Kidney epithelial cell (primary cell): ENCODE results near the gene PITX3. TPM values are rescaled to one million over a fixed set of nuclear protein-coding genes. Genes with fewer than 3 reads are reported as not detected.

Experiments
- DNase-seq: peaks from one replicate; pipeline ENCODE4 v3.0.0-alpha.2; 2010; ENCODE audit warnings: low read depth
- H3K27me3 ChIP-seq: 2 replicates; pipeline ENCODE4 v1.6.0; 2011; ENCODE audit warnings: low read length; ENCODE audit not compliant: control insufficient read depth, insufficient read depth
- H3K36me3 ChIP-seq: 2 replicates; pipeline ENCODE4 v1.5.1; 2011; ENCODE audit warnings: low read length; ENCODE audit not compliant: control insufficient read depth, insufficient read depth
- H3K4me3 ChIP-seq: 2 replicates; pipeline ENCODE4 v1.5.1; 2011; ENCODE audit warnings: low read depth, mild to moderate bottlenecking, control low read depth, low read length
- CTCF ChIP-seq: IDR thresholded peaks from 2 replicates; pipeline ENCODE4 v1.5.1; 2011; ENCODE audit warnings: mild to moderate bottlenecking, moderate library complexity, low read length, control low read depth, inconsistent platforms; ENCODE audit not compliant: insufficient read depth, poor library complexity, severe bottlenecking
- total RNA-seq: library from RNA; depleted of rRNA; stranded (reverse); fragments of >200 nt; gene quantifications from 2 replicates; pipeline ENCODE4 v1.2.3, GENCODE V29; 2015

Gene PITX3
- total RNA-seq, 1 donor from 2014 or later = 0.21 TPM

GRCh38 chr10:102243309-102243708 lies 2.0 kb upstream of the PITX3 start:
- no peak for TF ChIP-seq CTCF
- Histone ChIP-seq H3K36me3 (no peaks in the 10 kb centered on the region), H3K4me3 (no peak overlapping the region), H3K27me3 (peaks cover 9% of the 10 kb centered on the region)
- no peak for DNase-seq

GRCh38 chr10:102242118-102242485 lies 790 bp upstream of the PITX3 start:
- peak overlapping the region; percentile 44 for H3K4me3 ChIP-seq
- DNase-seq = no peak
- no peaks in the 10 kb centered on the region for H3K36me3 ChIP-seq
- no peak for TF ChIP-seq CTCF
- peaks cover 9% of the 10 kb centered on the region for H3K27me3 ChIP-seq

GRCh38 chr10:102241032-102241443 lies 274 bp downstream of the PITX3 start:
- Histone ChIP-seq H3K27me3 (peaks cover 9% of the 10 kb centered on the region), H3K36me3 (no peaks in the 10 kb centered on the region), H3K4me3 (peak overlapping the region; percentile 44)
- no peak for TF ChIP-seq CTCF
- DNase-seq = no peak

- TF ChIP-seq CTCF = no peak
- DNase-seq = no peak
- no peaks in the 10 kb centered on the region for H3K36me3 ChIP-seq
- H3K4me3 ChIP-seq = peak overlapping the region; percentile 44
- peaks cover 9% of the 10 kb centered on the region for H3K27me3 ChIP-seq
Observed at GRCh38 chr10:102240467-102241031, 763 bp downstream of the PITX3 start.

GRCh38 chr10:102237711-102238252 lies 3.5 kb downstream of the PITX3 start:
- H3K36me3 ChIP-seq = no peaks in the 10 kb centered on the region
- DNase-seq = no peak
- H3K4me3 ChIP-seq = no peak overlapping the region
- H3K27me3 ChIP-seq = peaks cover 9% of the 10 kb centered on the region
- no peak for TF ChIP-seq CTCF

GRCh38 chr10:102236006-102236405 lies 5.3 kb downstream of the PITX3 start:
- TF ChIP-seq CTCF = no peak
- no peaks in the 10 kb centered on the region for H3K36me3 ChIP-seq
- peaks cover 17% of the 10 kb centered on the region for H3K27me3 ChIP-seq
- no peak overlapping the region for H3K4me3 ChIP-seq
- no peak for DNase-seq
